22Rv1 (cell line): Measurements from ENCODE around the gene CCER1.

Experiments used
- ZFX ChIP-seq: fragments of 450-650 bp; IDR thresholded peaks from 2 replicates; pipeline ENCODE4 v1.6.1; 2017; ENCODE audit warnings: antibody characterized with exemption, borderline replicate concordance
- TF ChIP-seq, protein P1 (sequence below): fragments of 450-650 bp; IDR thresholded peaks from 2 replicates; pipeline ENCODE4 v1.5.1; 2017; ENCODE audit warnings: mild to moderate bottlenecking

DNA sequence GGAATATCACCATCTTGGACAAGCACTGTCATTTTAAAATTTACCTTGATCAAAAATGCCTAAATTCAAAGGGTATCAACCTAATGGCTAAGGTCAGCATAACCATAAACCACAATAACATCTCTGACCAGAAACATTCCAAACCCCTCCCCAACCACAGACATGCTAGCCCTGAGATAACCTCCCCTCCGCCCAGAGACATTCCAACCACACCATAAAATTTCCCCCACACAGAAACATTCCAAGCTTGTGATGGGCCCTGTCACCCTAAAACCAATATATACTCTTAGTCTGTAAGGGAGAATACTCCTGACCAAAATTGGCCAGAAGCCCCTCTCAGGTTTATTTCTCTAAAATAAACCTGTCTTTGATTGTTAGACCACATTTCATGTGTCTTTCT lies 32.1 kb upstream of the CCER1 start:
- TF ChIP-seq, protein P1, sequence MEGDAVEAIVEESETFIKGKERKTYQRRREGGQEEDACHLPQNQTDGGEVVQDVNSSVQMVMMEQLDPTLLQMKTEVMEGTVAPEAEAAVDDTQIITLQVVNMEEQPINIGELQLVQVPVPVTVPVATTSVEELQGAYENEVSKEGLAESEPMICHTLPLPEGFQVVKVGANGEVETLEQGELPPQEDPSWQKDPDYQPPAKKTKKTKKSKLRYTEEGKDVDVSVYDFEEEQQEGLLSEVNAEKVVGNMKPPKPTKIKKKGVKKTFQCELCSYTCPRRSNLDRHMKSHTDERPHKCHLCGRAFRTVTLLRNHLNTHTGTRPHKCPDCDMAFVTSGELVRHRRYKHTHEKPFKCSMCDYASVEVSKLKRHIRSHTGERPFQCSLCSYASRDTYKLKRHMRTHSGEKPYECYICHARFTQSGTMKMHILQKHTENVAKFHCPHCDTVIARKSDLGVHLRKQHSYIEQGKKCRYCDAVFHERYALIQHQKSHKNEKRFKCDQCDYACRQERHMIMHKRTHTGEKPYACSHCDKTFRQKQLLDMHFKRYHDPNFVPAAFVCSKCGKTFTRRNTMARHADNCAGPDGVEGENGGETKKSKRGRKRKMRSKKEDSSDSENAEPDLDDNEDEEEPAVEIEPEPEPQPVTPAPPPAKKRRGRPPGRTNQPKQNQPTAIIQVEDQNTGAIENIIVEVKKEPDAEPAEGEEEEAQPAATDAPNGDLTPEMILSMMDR = no peak
- TF ChIP-seq ZFX = no peak
